GM12875 (cell line): Measurements from ENCODE around the gene LIPH.

Experiments
- H3K4me3 ChIP-seq: one replicate; pipeline ENCODE4 v1.5.1; 2011; ENCODE audit warnings: low read depth, low read length, control low read depth
- CTCF ChIP-seq: IDR thresholded peaks from 2 replicates; pipeline ENCODE4 v1.5.1; 2011; ENCODE audit warnings: low read depth, mild to moderate bottlenecking, control low read depth, inconsistent platforms, low read length, moderate library complexity, borderline replicate concordance; ENCODE audit not compliant: insufficient read depth

The LIPH gene

GRCh38 chr3:185457376-185457775 is 95.0 kb downstream of the LIPH start:
- no peak for TF ChIP-seq CTCF

More at GRCh38 chr3:185457376-185457775, 95.0 kb downstream of the LIPH start:
- H3K4me3 ChIP-seq: no peak overlapping the region
